GM21515 (cell line): ENCODE data around the gene FBXL20.

Experiments
- ATAC-seq: cut with Tn5 transposase; IDR thresholded peaks from one replicate; pipeline ENCODE4 v1.9.1; 2021; ENCODE audit not compliant: unreplicated experiment

FBXL20 gene

GRCh38 chr17:39208893-39209292, 192.5 kb downstream of the FBXL20 start:
- ATAC-seq, result no peak

GRCh38 chr17:39208136-39208535, 193.3 kb downstream of the FBXL20 start:
- ATAC-seq, result no peak

- no peak for ATAC-seq
Observed at GRCh38 chr17:39205112-39205526, 196.3 kb downstream of the FBXL20 start.

- ATAC-seq, result no peak
Observed at GRCh38 chr17:39204245-39204644, 197.2 kb downstream of the FBXL20 start.
